CD4-positive, alpha-beta T cell (primary cell): ENCODE data around the gene XAGE1A. TPM values are rescaled to one million over a fixed set of nuclear protein-coding genes. Genes with fewer than 3 reads are reported as not detected.

ENCODE experiments used
- total RNA-seq, 174 experiments: library from RNA in 2 of 174; stranded (reverse) in 2 of 174; gene quantifications; one replicate each; pipeline ENCODE4 v1.2.3 and lab custom pipeline; 2021 to 2026

XAGE1A gene
- total RNA-seq, 2 experiments from 2014 or later = not detected

Other genes starting within 250 kb of the XAGE1A start
- gene XAGE2, start 126.8 kb upstream of the XAGE1A start, total RNA-seq = not detected
- gene XAGE1B, start 21.3 kb downstream of the XAGE1A start, total RNA-seq = not detected
- gene SSX7, start 159.1 kb downstream of the XAGE1A start, total RNA-seq = not detected
- gene SSX2, start 211.4 kb downstream of the XAGE1A start, total RNA-seq = not detected